ENCODE measurements around the gene GTPBP1. TPM values are rescaled to one million over a fixed set of nuclear protein-coding genes. Genes with fewer than 3 reads are reported as not detected.

GTPBP1 gene
- polyA plus RNA-seq = 46.7 TPM

DNA sequence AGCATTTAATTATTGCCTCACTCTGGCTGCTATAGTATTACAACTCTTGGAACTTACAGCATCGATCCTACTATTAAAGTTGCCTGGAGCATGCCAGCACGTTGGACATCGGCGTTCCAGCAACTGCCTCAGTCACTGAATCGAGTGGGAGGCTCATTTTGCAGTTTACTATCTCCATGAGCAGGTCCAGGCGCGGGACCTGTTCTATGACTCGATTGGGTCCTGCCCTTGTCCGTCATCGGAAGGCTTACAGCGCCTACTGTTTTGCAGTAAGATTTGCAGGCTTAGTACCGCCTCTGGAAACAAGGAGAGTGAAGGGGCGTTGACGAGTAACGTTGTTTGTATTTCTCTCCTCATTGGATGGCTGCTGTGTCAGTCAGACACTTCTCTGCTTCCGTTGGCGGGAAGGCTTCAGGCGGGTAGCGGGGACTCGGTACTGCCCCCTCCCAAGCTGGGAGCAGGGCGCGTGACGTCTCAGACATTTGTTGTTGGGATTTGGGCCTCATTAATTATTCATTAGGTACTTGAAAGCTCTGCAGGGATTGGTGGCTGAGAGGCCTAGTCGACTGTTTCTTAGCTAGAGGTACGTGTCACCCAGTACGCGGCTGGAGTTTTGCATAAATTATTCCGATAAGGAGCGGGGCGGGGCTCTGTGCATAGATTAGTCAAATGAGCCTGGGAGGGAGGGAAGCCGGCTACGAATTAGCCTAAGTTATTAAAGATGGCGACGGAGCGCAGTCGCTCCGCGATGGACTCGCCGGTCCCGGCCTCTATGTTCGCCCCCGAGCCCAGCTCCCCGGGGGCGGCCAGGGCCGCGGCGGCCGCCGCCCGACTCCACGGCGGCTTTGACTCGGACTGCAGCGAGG is at the start of gene GTPBP1:
Gene GTPBP1 (plus strand): TSS at position 710 of the 866 bp plus-strand sequence. CDS start 12 bp downstream, at position 722.
- Mint-ChIP-seq H3K4me1 (peaks cover 27 to 50% (median 43%) of the 10 kb centered on the region in 3 donors), H3K36me3 (no peaks in the 10 kb centered on the region), H3K27ac (peak within 1 kb of the TSS; percentile 74 to 99 (median 96)), H3K9me3 (peaks cover 0 to 1% (median 0%) of the 10 kb centered on the region in 3 donors), H3K27me3 (no peaks in the 10 kb centered on the region), H3K4me3 (peak within 1 kb of the TSS; percentile 85 to 97 (median 94))

DNA sequence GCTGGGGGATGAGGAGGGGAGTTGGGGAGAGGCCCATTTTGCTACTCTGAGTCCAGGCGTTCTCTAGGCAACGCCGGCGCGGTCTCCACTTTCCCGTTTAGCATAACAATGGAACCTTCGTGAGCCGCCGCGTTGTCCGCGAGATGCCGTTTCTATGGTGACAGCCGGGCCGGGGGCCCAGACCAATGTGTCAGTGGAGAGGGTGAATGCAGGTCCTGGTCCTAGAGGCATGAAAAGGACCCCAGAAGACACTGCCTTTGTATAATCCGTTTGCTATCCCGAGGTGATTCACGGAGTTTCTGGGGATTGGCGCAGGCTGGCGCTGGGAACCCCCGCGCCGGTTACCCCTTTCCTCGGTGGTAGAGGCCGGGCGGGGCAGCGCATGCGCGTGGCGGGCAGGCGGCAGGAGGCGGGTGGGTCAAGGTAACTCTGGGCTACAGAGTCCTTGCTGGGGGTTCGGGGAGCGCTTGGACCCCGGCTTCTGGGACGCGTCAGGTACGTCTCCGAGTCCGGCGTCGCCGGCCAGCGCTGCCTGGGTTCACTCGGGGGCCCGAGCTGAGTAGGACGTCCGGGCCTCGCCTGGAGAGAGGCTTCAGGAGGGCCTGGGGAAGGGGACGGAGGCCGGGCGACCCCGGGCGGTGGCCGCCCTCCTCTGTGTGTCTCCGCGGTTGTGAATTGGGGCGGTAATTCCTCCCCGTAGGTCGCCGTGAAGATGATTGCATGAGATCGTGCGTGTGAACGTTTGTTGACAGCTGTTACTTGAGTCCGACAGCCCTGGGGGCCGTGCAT is 49.3 kb upstream of the GTPBP1 start, which contains the start of the genes CBY1 and FAM227A:
Gene CBY1 (plus strand): TSS at position 383 of the 789 bp plus-strand sequence. CDS start 11,417 bp downstream, outside the sequence.
Gene FAM227A (minus strand): TSS at position 137 of the 789 bp plus-strand sequence. CDS start 6,224 bp downstream, outside the sequence.
- Mint-ChIP-seq H3K4me1 (peaks cover 0 to 14% (median 12%) of the 10 kb centered on the region in 3 donors), H3K27ac (peak within 1 kb of the TSS; percentile 96 to 99 (median 99)), H3K27me3 (no peaks in the 10 kb centered on the region), H3K9me3 (no peaks in the 10 kb centered on the region), H3K4me3 (peak within 1 kb of the TSS; percentile 94 to 99 (median 97)), H3K36me3 (no peaks in the 10 kb centered on the region)

DNA sequence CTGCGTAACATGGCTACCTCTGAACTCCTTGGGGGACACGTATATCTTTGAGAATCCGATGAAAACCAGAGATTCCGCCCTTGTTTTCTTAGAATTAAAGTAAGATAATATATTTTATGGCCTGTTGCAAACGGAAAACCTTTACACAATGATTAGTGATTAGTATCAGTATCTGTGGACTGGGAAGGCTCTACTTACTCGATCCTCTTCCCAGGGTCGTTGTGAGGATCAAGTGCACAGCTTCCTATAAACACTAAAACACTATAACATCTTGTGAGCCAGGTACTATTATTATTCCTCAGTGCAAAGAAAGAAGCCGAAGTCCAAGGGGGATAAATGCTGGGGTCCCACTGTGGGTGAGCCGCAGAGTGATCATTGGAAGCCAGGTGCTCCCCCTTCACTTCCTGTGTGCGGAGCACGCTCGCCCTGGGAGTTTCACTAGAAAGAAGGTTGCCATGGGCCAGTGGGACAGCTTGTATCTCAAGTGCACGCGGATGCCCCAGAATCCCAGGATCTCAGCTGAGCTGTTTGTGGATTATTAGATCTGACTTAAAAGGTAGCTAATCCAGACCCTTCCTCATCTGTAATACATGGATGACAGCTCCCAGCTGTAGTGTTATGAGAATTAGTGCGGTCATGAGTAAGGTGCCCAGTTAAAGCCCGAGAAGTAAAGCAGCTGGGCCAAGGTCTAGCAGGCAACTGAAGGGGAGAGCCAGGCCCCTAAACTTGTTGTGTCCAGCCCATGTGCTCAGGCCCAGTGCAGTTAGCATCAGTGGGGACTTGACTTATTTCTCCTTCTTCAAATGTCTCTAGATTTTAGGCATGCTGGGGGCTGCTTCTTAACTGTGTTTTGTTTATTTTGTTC is 48.5 kb upstream of the GTPBP1 start:
- H3K9me3 Mint-ChIP-seq = no peaks in the 10 kb centered on the region
- no peaks in the 10 kb centered on the region for H3K27me3 Mint-ChIP-seq
- H3K4me3 Mint-ChIP-seq = peak overlapping the region; percentile 94 to 99 (median 97)
- H3K4me1 Mint-ChIP-seq = peaks cover 0 to 14% (median 12%) of the 10 kb centered on the region in 3 donors
- peak overlapping the region; percentile 96 to 99 (median 99) for H3K27ac Mint-ChIP-seq
- no peaks in the 10 kb centered on the region for H3K36me3 Mint-ChIP-seq

- Mint-ChIP-seq H3K27ac (no peak overlapping the region), H3K9me3 (no peaks in the 10 kb centered on the region), H3K27me3 (no peaks in the 10 kb centered on the region), H3K4me1 (no peaks in the 10 kb centered on the region), H3K4me3 (no peak overlapping the region), H3K36me3 (peaks cover 7% of the 10 kb centered on the region)
Observed at GRCh38 chr22:38674888-38675287, 30.9 kb upstream of the GTPBP1 start.

- no peak overlapping the region for H3K27ac Mint-ChIP-seq
- H3K27me3 Mint-ChIP-seq = no peaks in the 10 kb centered on the region
- peaks cover 6% of the 10 kb centered on the region for H3K36me3 Mint-ChIP-seq
Observed at GRCh38 chr22:38675833-38676232, 29.9 kb upstream of the GTPBP1 start.

DNA sequence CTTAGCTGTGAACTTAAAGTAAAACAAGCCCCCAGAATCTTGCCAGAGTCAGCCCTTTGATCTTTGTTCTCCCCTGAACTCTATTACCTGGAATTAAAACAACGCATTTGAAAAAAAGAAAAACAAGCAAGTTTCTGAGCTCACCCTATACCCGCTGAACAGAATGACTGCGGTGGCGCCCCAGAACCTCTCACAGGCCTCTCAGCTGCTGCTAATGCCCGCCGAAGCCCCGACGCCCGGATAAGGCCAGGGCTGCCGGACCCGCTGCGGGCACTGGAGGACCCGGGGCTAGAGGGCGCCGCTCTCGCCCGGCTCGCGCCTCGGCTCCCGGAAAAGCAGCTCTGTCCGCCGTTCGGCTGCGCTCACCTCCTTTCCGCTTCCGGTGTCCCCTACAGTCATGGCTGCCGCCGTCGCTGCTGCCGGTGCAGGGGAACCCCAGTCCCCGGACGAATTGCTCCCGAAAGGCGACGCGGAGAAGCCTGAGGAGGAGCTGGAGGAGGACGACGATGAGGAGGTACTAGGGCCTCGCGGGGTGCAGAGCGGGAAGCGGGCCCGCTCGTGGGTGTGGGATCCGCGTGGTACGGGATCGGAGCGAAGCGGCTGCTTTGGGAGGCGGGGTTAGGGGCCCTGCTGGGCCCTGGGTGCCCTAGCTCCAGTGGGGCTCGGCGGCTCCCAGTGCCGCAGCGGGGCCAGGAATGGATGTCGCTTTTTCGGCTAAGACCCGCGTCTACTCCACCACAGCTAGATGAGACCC is 24.0 kb upstream of the GTPBP1 start, which contains the start of gene TOMM22:
Gene TOMM22 (plus strand): TSS at position 376 of the 754 bp plus-strand sequence. CDS start 22 bp downstream, at position 398.
- Mint-ChIP-seq H3K4me3 (peak within 1 kb of the TSS; percentile 87 to 100 (median 100)), H3K36me3 (no peaks in the 10 kb centered on the region), H3K4me1 (peaks cover 8 to 19% (median 11%) of the 10 kb centered on the region in 3 donors), H3K27ac (peak within 1 kb of the TSS; percentile 83 to 97 (median 93)), H3K27me3 (no peaks in the 10 kb centered on the region), H3K9me3 (no peaks in the 10 kb centered on the region)

More at GRCh38 chr22:38675833-38676232, 29.9 kb upstream of the GTPBP1 start:
- H3K9me3 Mint-ChIP-seq = no peaks in the 10 kb centered on the region
- no peaks in the 10 kb centered on the region for H3K4me1 Mint-ChIP-seq
- no peak overlapping the region for H3K4me3 Mint-ChIP-seq

GRCh38 chr22:38684895-38685294 is 20.8 kb upstream of the GTPBP1 start:
- no peaks in the 10 kb centered on the region for H3K9me3 Mint-ChIP-seq
- no peaks in the 10 kb centered on the region for H3K36me3 Mint-ChIP-seq
- H3K4me3 Mint-ChIP-seq = peak overlapping the region in 1 of 4 donors; percentile 79
- no peaks in the 10 kb centered on the region for H3K27me3 Mint-ChIP-seq
- peaks cover 8 to 19% (median 11%) of the 10 kb centered on the region in 3 donors for H3K4me1 Mint-ChIP-seq
- H3K27ac Mint-ChIP-seq = no peak overlapping the region

DNA sequence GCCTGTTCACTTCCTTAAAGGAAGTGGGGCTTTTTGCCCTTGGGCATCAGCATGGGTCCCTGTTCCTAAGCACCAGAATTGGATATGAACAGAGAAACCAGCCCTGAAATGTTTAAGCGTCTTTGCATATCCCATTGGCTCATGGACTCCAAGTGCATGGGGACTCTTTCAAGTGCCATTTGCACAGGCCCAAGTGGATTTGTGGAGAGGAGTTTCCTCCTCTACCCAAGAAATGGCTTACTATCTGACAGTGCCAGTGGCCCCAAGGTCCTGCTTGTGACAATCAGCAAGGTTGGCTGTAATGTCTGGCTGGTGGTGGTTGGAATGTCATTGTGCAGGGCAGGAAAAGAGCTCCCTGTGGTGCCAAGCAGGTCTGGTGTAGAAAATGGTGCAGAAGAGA is 20.0 kb upstream of the GTPBP1 start:
- Mint-ChIP-seq H3K27ac (no peak overlapping the region), H3K36me3 (no peaks in the 10 kb centered on the region), H3K27me3 (no peaks in the 10 kb centered on the region), H3K9me3 (no peaks in the 10 kb centered on the region), H3K4me1 (peaks cover 8 to 19% (median 11%) of the 10 kb centered on the region in 3 donors), H3K4me3 (peak overlapping the region in 1 of 4 donors; percentile 74)

GRCh38 chr22:38689651-38690050 is 16.1 kb upstream of the GTPBP1 start:
- Mint-ChIP-seq H3K36me3 (no peaks in the 10 kb centered on the region), H3K9me3 (no peaks in the 10 kb centered on the region), H3K4me1 (peaks cover 10 to 24% (median 17%) of the 10 kb centered on the region in 3 donors), H3K4me3 (no peak overlapping the region), H3K27ac (no peak overlapping the region), H3K27me3 (no peaks in the 10 kb centered on the region)

DNA sequence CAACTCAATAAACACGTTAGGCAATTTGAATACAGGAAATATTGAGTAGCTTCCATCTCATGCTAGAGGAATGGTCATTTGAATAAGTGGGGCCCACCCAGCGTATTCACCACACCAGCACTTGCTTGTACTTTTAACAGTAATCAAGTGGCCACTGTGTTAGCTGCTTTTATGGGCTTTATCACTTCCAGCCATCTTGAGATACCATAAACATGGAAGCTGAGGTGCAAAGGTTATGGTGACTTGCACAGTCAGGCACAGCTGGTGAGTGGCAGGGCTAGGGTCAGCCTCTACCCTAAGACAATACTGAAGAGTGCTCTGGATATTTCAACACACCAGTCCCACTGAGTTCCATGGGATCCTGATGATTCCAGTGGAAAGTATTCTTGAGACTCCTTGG is 11.7 kb upstream of the GTPBP1 start:
- Mint-ChIP-seq H3K27ac (peak overlapping the region in 1 of 3 donors; percentile 70), H3K36me3 (no peaks in the 10 kb centered on the region), H3K4me3 (peak overlapping the region in 3 of 4 donors; percentile 9 to 70 (median 29)), H3K4me1 (peaks cover 33 to 52% (median 48%) of the 10 kb centered on the region in 3 donors), H3K9me3 (no peaks in the 10 kb centered on the region), H3K27me3 (no peaks in the 10 kb centered on the region)

DNA sequence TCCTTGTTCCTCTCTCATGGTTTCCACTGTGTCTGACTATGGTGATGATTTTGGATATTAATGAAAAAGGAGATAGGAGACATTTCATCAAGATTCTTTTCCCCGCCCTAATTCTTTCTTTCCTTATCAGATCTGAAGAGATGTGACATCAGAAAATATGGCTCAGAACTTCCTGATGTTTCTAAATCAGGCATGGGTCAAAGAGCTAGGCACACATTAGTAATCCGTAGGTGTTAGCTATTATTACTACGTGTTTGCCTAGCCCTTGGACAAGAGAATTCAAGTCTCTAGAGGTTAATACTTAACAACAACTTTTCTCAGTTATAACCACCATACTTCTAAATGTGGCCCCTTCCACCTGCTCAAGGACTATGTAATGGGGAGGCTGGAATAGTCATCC is 10.8 kb upstream of the GTPBP1 start:
- no peaks in the 10 kb centered on the region for H3K36me3 Mint-ChIP-seq
- peak overlapping the region in 1 of 3 donors; percentile 5 for H3K27ac Mint-ChIP-seq
- no peaks in the 10 kb centered on the region for H3K9me3 Mint-ChIP-seq
- H3K4me1 Mint-ChIP-seq = peaks cover 42 to 60% (median 57%) of the 10 kb centered on the region in 3 donors
- no peaks in the 10 kb centered on the region for H3K27me3 Mint-ChIP-seq
- peak overlapping the region in 1 of 4 donors; percentile 36 for H3K4me3 Mint-ChIP-seq

DNA sequence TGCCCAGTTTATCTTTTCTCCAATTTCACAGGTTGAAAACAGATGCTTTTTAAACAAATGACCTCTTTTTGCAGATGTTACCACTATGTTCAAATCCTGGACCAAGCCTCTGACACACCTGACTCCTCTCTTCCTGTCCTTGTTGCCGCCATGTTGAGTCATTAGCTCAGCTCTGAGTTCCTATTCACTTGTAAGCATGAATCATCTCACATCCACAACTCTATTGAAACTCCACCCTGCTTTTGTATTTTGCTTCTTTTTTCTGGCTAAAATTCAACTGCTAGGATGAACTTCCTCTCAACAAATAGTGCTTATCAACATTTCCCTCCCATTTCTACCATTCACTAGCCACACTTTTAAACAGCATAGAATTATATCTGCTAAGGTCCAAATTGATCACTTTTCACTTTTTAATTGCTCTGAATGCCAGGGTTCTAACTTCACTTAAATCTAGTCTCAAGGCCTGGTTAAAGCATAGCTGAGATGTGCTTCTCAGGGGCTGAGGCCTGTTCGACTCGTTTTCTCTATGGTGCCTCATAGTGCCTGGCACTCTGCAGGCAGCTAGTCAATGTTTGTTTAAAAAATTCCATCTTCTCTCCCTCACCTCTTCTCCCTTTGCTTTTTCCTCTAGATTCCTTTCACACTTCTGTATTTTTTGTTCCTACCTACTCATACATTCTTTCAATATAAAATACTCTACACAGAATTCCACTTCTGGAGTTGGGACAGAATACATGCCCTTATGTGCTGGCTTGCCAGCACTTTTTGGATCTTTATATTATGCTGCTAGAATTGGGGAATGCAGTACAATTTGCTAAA is 8.9 kb upstream of the GTPBP1 start:
- peaks cover 0 to 1% (median 0%) of the 10 kb centered on the region in 3 donors for H3K9me3 Mint-ChIP-seq
- peak overlapping the region in 2 of 4 donors; percentile 41 to 94 for H3K4me3 Mint-ChIP-seq
- peaks cover 46 to 61% (median 57%) of the 10 kb centered on the region in 3 donors for H3K4me1 Mint-ChIP-seq
- peak overlapping the region; percentile 28 to 98 (median 64) for H3K27ac Mint-ChIP-seq
- no peaks in the 10 kb centered on the region for H3K36me3 Mint-ChIP-seq
- H3K27me3 Mint-ChIP-seq = no peaks in the 10 kb centered on the region

Data from IgD-negative memory B cell (primary cell).